GM12878 (cell line): Measurements from ENCODE around the gene A3GALT2. TPM values are rescaled to one million over a fixed set of nuclear protein-coding genes. Genes with fewer than 3 reads are reported as not detected.

Source experiments
- ATAC-seq: fragments of 200-7000 bp; cut with Tn5 transposase; 3 replicates; pipeline ENCODE4 v1.9.1; 2020; ENCODE audit warnings: mild to moderate bottlenecking, moderate library complexity
- BruUV-seq: library from RNA; stranded (reverse); fragments of 400-500 nt; replicated peaks from 2 replicates; lab custom pipeline; 2021; lab: Mats Ljungman, UMichigan
- CTCF ChIA-PET: fragments of 300-600 bp; sonication (Branson Sonifier 250); formaldehyde crosslinking; extraction: SDS; loops from one replicate; lab custom pipeline; 2021; ENCODE audit warnings: inconsistent platforms; lab: Yijun Ruan, JAX
- POLR2A ChIA-PET: fragments of 350-600 bp; formaldehyde crosslinking; extraction: SDS; loops from one replicate; lab custom pipeline; 2021; ENCODE audit warnings: inconsistent platforms; lab: Charles Lee
- RAD21 ChIA-PET: fragments of 300-600 bp; sonication (Branson Sonifier 250); formaldehyde crosslinking; loops from one replicate; lab custom pipeline; 2023; ENCODE audit warnings: antibody characterized with exemption; ENCODE audit not compliant: unreplicated experiment; lab: Charles Lee
- SMC1A ChIA-PET: fragments of 300-600 bp; sonication (Branson Sonifier 250); formaldehyde crosslinking; loops from one replicate; lab custom pipeline; 2023; ENCODE audit not compliant: unreplicated experiment, uncharacterized antibody; lab: Charles Lee
- DNase-seq: peaks from one replicate; pipeline ENCODE4 v3.0.0-alpha.2; 2011; ENCODE audit warnings: low read depth, low spot score
- FAIRE-seq: peaks from 3 replicates; lab custom pipeline; 2011; peaks lifted over from hg19 to GRCh38; lab: Jason Lieb, UNC
- H2AFZ ChIP-seq: 2 replicates; pipeline ENCODE4 v1.6.0; 2011; ENCODE audit warnings: low read depth, low read length, control low read depth; ENCODE audit not compliant: control insufficient read depth
- H3K27ac ChIP-seq: 2 replicates; pipeline ENCODE4 v1.5.1; 2011; ENCODE audit warnings: control low read depth; ENCODE audit not compliant: control insufficient read depth, insufficient read depth
- H3K27me3 ChIP-seq, 2 experiments: replicated peaks in 1 of 2; 2 replicates each; pipeline versions ENCODE4 v1.6.0 to v1.6.1; 2011; ENCODE audit warnings: low read length in 1 of 2; ENCODE audit not compliant: control insufficient read depth in 2 of 2, insufficient read depth in 2 of 2
- H3K36me3 ChIP-seq, 2 experiments: 2 replicates each; pipeline ENCODE4 v1.5.1; 2011; ENCODE audit warnings: low read length in 1 of 2; ENCODE audit not compliant: control insufficient read depth in 2 of 2, insufficient read depth in 2 of 2
- H3K4me1 ChIP-seq: 2 replicates; pipeline ENCODE4 v1.6.1; 2011; ENCODE audit warnings: mild to moderate bottlenecking, low read length, moderate library complexity, mixed read lengths; ENCODE audit not compliant: control insufficient read depth, insufficient read depth
- H3K4me2 ChIP-seq: 2 replicates; pipeline ENCODE4 v1.6.0; 2011; ENCODE audit warnings: control low read depth; ENCODE audit not compliant: control insufficient read depth, insufficient read depth
- H3K4me3 ChIP-seq: fragments of 200-600 bp; sonication (generic); 2 replicates; pipeline ENCODE4 v1.5.1; 2016
- H3K79me2 ChIP-seq: 2 replicates; pipeline ENCODE4 v1.6.0; 2011; ENCODE audit warnings: low read length; ENCODE audit not compliant: control insufficient read depth, insufficient read depth
- H3K9ac ChIP-seq: 2 replicates; pipeline ENCODE4 v1.8.0; 2011; ENCODE audit warnings: low read length, control low read depth, mixed read lengths; ENCODE audit not compliant: control insufficient read depth, insufficient read depth
- H3K9me3 ChIP-seq: replicated peaks from 3 replicates; pipeline ENCODE4 v1.5.1; 2011; ENCODE audit warnings: mild to moderate bottlenecking, low read length; ENCODE audit not compliant: control insufficient read depth, insufficient read depth
- H4K20me1 ChIP-seq: 2 replicates; pipeline ENCODE4 v1.6.0; 2011; ENCODE audit not compliant: control insufficient read depth, insufficient read depth
- BACH1 ChIP-seq: fragments of 450-650 bp; IDR thresholded peaks from 2 replicates; pipeline ENCODE4 v1.6.1; 2017; ENCODE audit warnings: mild to moderate bottlenecking, borderline replicate concordance
- NBN ChIP-seq: fragments of 450-650 bp; IDR thresholded peaks from 2 replicates; pipeline ENCODE4 v1.6.1; 2016
- POLR2A ChIP-seq: IDR thresholded peaks from 2 replicates; pipeline ENCODE4 v1.6.1; 2011; ENCODE audit warnings: low read depth, mild to moderate bottlenecking, low read length
- SRF ChIP-seq, 2 experiments: IDR thresholded peaks; 2 replicates each; pipeline ENCODE4 v1.6.1; 2011; ENCODE audit warnings: low read depth in 2 of 2, low read length in 2 of 2, mild to moderate bottlenecking in 1 of 2, moderate library complexity in 1 of 2
- ZNF622 ChIP-seq: fragments of 450-650 bp; IDR thresholded peaks from 2 replicates; pipeline ENCODE4 v1.6.1; 2017; ENCODE audit warnings: mild to moderate bottlenecking, inconsistent platforms
- WGBS: methylation state at CpG from one replicate; pipeline ENCODE4 v1.1.6; 2016; ENCODE audit warnings: low lambda C conversion rate; ENCODE audit not compliant: insufficient replicate concordance, insufficient coverage; ENCODE audit errors: missing lambda C conversion rate; 5-methylcytosine and 5-hydroxymethylcytosine counted together
- in situ Hi-C: fragments of 300-500 bp; cut with MboI; formaldehyde crosslinking; loops from 9 replicates; pipeline ENCODE4 v1.14.3; 2018; ENCODE audit warnings: mixed read lengths
- intact Hi-C: fragments of 100-400 bp; cut with micrococcal nuclease; formaldehyde crosslinking; loops from one replicate; pipeline ENCODE4 v1.14.2; 2022; ENCODE audit not compliant: unreplicated experiment
- polyA plus RNA-seq, 11 experiments: library from polyadenylated mRNA; depleted of rRNA in 4 of 11; unstranded in 6 of 11; stranded (reverse) in 5 of 11; fragments of >200 nt; fragmentation: Nextera tagmentation in 4 of 11; fragmentation: Illumina TruSeq in 1 of 11; extraction: Ambion mirVana in 4 of 11; extraction: Trizol in 1 of 11; gene quantifications; 1 replicate in 1 of 11; 2 replicates in 10 of 11; pipeline versions ENCODE4 v1.2.1 to v1.2.3, GENCODE V29; 2011 to 2016; ENCODE audit warnings: inconsistent platforms in 2 of 11, missing spikeins in 2 of 11, low read depth in 1 of 11
- total RNA-seq, 4 experiments: library from RNA; depleted of rRNA in 3 of 4; stranded (reverse); fragments of >200 nt in 3 of 4; fragmentation: Illumina TruSeq in 1 of 4; extraction: Trizol in 1 of 4; gene quantifications; 2 replicates each; pipeline versions ENCODE4 v1.2.1 to v1.2.3, GENCODE V29; 2013 to 2021
- TF ChIP-seq, protein P1 (sequence below): fragments of 450-650 bp; IDR thresholded peaks from 2 replicates; pipeline ENCODE4 v1.6.1; 2017; ENCODE audit warnings: mild to moderate bottlenecking, moderate library complexity

A3GALT2 gene
- total and polyA plus RNA-seq, 10 of the 15 experiments (the other 5 are each of a cell fraction or from before 2014, with no cell fraction given), result not detected

DNA sequence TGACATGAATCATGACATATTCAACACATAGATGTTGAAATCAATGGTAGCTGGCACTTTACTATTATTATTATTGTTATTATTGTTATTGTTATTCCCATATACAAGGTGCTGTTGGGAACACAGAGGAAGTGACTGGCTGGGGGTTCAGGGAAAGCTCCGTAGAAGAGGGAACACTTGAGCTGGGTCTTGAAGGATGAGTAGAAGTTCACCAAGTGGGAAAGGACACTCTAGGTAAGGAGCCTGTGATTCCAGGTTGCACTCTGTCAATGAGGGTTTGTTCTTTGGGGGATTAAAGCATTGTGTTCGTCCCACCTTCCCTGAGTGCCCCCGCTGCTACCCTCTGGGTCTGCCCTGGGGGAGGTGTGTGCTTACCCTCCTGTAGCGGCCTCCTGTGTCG is 50.5 kb downstream of the A3GALT2 start:
- CTCF ChIA-PET, result interaction anchor here (1.4 kb wide), 1 partner anchor 13 kb away, joined by 3 read pairs; no protein-coding TSS in a partner anchor
- Histone ChIP-seq H2AFZ (no peak overlapping the region), H3K4me2 (no peak overlapping the region), H3K9me3 (no peaks in the 10 kb centered on the region), H3K4me3 (no peak overlapping the region), H3K36me3 (no peaks in the 10 kb centered on the region; a peak in 1 of 4 replicates), H3K9ac (no peak overlapping the region), H4K20me1 (no peaks in the 10 kb centered on the region; the same call in 1 of the 2 replicates), H3K27me3 (no peaks in the 10 kb centered on the region), H3K79me2 (no peaks in the 10 kb centered on the region), H3K4me1 (peaks cover 6% of the 10 kb centered on the region)
- BruUV-seq, result no TSS peak
- in situ Hi-C loops (no loop called here), intact Hi-C loops (no loop called here)
- no peak for TF ChIP-seq POLR2A
- no peak for TF ChIP-seq NBN
- TF ChIP-seq, protein P1, sequence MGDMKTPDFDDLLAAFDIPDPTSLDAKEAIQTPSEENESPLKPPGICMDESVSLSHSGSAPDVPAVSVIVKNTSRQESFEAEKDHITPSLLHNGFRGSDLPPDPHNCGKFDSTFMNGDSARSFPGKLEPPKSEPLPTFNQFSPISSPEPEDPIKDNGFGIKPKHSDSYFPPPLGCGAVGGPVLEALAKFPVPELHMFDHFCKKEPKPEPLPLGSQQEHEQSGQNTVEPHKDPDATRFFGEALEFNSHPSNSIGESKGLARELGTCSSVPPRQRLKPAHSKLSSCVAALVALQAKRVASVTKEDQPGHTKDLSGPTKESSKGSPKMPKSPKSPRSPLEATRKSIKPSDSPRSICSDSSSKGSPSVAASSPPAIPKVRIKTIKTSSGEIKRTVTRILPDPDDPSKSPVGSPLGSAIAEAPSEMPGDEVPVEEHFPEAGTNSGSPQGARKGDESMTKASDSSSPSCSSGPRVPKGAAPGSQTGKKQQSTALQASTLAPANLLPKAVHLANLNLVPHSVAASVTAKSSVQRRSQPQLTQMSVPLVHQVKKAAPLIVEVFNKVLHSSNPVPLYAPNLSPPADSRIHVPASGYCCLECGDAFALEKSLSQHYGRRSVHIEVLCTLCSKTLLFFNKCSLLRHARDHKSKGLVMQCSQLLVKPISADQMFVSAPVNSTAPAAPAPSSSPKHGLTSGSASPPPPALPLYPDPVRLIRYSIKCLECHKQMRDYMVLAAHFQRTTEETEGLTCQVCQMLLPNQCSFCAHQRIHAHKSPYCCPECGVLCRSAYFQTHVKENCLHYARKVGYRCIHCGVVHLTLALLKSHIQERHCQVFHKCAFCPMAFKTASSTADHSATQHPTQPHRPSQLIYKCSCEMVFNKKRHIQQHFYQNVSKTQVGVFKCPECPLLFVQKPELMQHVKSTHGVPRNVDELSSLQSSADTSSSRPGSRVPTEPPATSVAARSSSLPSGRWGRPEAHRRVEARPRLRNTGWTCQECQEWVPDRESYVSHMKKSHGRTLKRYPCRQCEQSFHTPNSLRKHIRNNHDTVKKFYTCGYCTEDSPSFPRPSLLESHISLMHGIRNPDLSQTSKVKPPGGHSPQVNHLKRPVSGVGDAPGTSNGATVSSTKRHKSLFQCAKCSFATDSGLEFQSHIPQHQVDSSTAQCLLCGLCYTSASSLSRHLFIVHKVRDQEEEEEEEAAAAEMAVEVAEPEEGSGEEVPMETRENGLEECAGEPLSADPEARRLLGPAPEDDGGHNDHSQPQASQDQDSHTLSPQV, result no peak
- TF ChIP-seq BACH1, result no peak
- no peak for TF ChIP-seq SRF (IDR thresholded peaks at IDR 0.05; ENCODE audit: low read depth in 2 of 2, low read length in 2 of 2)
- no peak for TF ChIP-seq ZNF622
- TF ChIP-seq, all 136 proteins: peak for 0
- WGBS, result 51% methylated on average over 5 of the region's 5 CpGs
- RAD21 ChIA-PET, result no interaction called here
- POLR2A ChIA-PET, result no interaction called here
- SMC1A ChIA-PET, result no interaction called here
- no peak for ATAC-seq
- no peak for FAIRE-seq
- DNase-seq, result no peak
- H3K27ac ChIP-seq, result no peak overlapping the region
